HG02798 (cell line): Measurements from ENCODE around the gene MON2.

ENCODE experiments used
- ATAC-seq: cut with Tn5 transposase; IDR thresholded peaks from one replicate; pipeline ENCODE4 v1.9.1; 2021; ENCODE audit warnings: mild to moderate bottlenecking; ENCODE audit not compliant: unreplicated experiment, poor library complexity

MON2 gene

GRCh38 chr12:62604871-62605270 lies 138.2 kb downstream of the MON2 start:
- ATAC-seq = no peak

DNA sequence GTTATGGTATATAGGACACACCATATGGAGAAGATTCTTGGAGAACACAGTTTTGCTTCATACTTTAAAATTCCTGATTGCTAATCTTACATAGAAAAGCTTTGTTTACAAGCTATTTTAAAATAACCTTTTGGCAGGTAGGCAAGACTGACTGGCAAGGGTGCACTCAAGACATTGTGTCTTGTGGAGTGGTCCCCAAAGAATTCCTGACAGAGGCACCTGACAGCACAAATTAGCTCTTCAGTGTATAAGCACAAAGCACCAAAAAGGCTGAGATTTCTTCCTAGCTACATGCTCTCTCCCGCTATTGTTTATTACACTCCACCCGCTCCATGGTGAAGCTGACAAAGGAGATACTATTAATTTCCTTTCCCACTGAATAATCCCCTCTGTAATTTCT lies 139.4 kb downstream of the MON2 start:
- no peak for ATAC-seq

- no peak for ATAC-seq
These were observed 140.0 kb downstream of the MON2 start for GRCh38 chr12:62606654-62607053.

DNA sequence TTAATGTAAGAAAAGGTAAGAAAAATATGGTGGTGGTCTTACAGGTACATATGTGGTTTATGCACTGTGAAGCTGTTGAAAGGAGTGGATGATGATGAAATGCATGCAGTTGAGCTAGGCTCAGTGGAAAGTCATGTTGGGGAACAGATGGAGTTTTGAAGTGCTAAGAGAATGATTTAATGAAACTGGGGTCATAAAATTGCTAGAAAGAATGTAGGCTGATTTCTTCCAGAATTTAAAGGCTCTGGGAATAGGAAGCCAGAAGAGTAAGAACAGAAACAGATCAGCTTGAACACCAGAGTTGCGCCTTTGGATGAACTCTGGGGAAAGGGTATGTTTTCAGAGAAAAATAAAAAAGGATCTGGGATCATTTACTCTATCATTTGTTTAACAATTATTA lies 146.5 kb downstream of the MON2 start:
- no peak for ATAC-seq

DNA sequence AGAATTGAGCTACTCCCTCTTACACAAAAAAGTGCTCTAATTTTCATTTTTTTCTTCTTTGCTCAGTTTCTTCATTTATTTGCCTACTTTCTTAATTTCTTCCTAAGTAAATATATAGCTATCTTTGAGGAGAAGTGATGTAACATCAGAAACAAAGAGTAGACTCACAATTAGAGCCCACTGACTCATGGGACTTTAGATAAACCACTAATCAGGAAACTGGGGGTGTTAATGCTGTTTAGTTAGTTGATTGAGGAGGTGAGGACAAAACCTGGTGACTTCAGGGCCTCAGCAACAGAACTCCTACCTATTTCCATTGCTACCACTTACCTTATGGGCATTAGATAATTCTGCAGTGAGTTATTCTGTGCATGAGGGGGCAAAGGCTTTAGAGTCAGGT lies 151.7 kb downstream of the MON2 start:
- no peak for ATAC-seq

DNA sequence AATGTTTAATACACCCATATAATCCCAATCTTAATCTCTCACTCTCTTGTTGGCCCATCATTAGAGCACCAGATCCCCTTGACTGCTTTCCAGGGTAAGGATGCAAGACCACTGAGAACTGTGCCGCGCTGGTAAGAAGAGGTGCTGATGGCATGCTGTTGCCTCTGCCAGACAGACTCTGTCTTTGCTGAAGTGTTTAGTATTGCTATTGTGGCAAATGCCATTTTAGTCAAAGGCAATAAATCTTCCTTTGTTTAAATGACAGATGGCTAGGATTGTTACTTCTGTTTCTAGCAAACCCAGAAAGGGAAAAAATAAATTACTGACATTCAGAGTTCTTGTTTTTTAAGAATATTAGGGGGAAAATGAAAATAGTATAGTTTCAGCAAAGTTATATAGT lies 152.3 kb downstream of the MON2 start:
- no peak for ATAC-seq

DNA sequence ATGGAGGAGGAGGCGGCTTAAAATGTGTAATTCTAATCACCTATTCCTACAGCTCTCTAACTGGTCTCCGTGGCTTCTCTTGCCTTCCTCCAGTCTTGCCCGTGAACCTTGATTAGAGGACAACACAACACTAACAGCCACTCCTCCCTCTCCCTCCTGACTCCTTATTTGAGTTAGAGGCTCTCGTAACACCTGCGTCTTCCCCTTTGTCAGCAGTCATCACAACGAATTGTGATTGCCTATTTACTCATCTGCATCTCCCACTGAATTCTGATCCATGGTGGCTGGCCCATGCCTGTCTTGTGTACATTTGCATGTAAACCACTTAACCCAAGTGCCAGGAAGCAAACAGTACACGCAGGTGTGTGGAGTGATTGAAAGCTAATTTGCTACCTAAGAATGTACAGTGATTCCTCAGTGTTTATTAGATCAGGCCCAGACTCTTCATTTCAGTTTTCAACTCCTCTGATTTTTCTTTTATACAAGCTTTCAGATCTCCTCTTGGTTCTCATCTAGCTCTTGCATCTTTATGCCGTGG lies 154.5 kb downstream of the MON2 start:
- ATAC-seq = no peak

DNA sequence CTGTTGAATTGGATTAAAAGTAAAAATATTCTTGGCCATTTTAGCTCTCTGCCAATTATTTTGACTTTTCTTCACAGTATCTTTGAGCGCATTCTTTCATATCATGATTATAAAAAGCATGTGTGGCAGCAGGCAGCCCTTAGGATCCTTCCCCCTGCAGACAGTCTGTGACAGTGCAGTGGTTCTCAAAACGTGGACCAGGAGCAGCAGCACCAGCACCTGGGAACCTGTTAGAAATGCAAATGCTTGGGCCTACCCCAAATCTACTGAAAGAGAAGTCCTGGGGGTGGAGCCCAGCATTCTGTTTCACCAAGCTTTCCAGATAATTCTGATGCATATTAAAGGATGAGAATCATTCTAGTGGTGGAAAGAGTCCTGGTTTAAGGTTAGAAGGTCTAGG lies 155.6 kb downstream of the MON2 start:
- ATAC-seq = no peak

- ATAC-seq = no peak
These were observed 158.6 kb downstream of the MON2 start for GRCh38 chr12:62625228-62625627.

GRCh38 chr12:62627181-62627580 lies 160.6 kb downstream of the MON2 start:
- ATAC-seq = no peak

DNA sequence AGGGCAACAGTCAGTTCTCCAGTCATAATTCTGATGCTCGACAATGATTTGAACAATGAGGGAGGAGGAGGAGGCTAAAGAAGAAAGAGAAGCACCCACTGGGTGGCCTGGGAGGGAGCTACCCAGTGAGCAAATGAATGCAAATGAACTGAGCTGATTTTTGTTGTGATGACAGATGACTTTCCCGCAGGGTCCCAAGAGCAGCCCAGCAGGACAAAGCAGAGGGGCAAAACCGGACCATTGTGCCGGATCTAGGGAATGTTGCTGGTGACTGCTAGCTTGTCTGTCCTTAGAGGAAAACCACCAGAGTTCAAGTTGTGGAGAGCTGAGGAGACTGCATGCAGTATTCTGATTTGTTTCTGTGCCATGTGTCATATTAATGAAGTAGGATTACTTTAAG lies 162.8 kb downstream of the MON2 start:
- ATAC-seq = no peak

DNA sequence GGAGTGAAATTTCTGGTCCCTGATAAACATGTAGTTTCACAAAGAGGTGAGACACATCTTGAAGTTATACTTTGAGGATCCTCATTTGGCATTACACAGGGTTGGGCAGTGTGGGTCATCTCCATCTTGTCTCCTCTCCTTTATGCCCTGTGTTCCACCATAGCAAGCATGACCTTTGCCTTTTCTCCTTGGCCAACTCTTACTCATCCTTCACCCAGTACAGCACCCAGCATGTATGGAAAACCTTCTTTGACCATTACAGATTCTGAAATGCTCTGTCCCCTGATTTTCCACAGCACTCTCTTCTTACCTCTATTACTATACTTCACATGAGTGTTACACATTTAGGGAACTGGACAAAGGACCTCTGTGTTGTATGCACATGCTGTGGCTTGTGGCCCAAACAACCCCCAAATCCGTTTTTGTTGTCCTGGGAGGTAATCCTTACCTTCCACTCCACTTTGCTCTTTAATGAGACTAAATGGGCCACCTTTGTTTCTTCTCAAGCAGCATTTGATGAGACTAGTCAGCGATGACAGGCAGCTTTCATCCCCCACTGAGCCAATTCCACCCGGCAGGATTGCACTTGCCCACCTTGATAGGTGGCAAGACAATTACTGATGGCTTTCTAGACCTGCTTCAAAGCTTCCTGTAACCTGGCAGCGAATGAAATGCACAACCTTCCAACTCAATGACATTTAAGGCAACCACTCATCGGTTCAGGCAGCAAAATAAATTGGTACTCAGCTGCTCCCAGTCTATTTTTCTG lies 163.5 kb downstream of the MON2 start:
- no peak for ATAC-seq

- peak; percentile 59 for ATAC-seq
These were observed 165.1 kb downstream of the MON2 start for GRCh38 chr12:62631471-62632410.

GRCh38 chr12:62632411-62632918 lies 165.8 kb downstream of the MON2 start:
- peak; percentile 46 for ATAC-seq

DNA sequence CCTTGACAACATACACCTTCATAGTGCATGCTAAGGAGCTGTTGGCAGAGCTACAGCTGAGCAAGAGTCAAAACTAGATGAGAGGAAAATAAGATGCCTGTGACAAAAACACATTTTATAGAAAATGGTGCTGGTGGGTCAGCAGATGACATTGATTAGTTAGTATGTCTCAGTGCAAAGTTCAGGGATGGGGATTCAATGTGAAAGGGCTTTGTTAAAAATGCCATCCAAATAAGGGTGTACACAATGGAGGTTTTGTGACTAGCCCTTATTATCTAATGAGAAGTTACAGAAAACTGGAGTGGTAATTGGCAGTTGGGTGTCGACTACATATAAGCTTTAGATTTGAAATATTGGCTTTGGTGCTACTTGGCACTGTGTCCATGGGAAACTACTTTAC lies 169.0 kb downstream of the MON2 start:
- no peak for ATAC-seq

DNA sequence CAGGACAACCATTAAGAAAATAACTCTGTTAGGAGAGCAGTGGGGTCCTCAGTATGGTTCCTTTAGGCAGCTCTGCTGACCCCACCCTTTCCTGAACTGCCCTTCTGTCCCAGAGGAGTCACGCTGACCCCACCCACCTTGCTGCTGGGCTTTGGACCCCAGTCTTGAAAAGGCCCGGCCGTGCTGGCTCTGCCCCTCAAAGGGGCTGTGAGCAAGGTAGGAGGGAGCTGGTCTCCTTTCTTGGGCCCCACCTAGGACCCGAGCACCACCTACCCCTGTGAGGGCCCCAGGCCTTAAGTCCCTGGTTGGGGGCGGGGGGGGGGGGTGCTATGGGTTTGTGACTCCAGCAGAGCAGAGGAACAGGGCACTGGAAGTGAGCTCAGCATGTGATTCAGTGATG lies 171.1 kb downstream of the MON2 start:
- ATAC-seq = no peak

DNA sequence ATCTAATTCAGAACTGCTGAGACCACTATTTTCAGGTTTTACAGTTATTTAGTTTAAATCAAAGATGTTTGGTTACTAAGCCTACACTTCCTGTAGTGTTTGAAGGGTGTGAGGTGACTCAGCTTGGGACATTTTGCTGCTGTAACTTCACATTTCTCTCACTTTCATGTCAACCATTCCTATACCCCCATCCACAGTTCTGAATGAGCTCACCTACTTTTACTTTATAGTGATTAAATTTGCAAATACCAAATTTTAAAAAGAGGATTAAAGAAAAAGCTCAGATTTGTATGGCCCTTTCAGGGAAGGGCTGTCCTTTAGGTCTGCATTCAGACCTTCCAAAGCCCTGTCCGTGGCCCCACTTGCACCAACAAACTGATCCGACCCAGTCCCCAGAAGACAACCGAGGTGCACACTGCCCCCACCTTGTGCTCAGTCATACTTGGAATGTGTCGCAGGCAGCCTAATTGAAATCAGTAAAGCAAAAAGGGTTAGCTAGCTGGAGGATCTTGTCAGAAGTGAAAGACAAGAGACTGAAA lies 174.4 kb downstream of the MON2 start:
- peak; percentile 91 for ATAC-seq

GRCh38 chr12:62642486-62642885 lies 175.9 kb downstream of the MON2 start:
- no peak for ATAC-seq

- ATAC-seq = no peak
These were observed 176.9 kb downstream of the MON2 start for GRCh38 chr12:62643486-62643885.

DNA sequence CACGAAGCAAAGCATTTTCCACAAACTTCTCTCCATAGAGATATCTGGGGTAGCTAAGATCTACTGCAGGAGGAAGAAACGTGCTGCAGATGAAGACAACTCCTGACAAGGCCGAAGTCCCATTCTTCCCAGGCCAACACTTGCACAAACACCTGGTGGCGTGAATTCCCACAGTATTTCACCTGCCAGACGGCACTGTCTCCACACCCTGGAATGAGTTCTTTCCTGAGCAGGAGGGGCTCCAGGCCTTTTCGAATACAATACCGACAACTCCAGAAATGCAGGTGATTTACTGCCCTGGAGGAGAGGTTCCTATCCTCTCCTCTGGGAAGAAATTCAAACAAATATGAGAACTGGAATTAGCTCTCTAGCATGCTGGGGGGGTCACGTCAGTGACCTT lies 179.9 kb downstream of the MON2 start:
- ATAC-seq = no peak

GRCh38 chr12:62647586-62647985 lies 181.0 kb downstream of the MON2 start:
- ATAC-seq = no peak
